Fibroblast of lung (primary cell): ENCODE data around the gene P2RY1. TPM values are rescaled to one million over a fixed set of nuclear protein-coding genes. Genes with fewer than 3 reads are reported as not detected.
"Not testable (repeated sequence)": the region's sequence is repeated elsewhere in the genome, so short reads cannot be mapped to it uniquely, and the experiment has no call there.

Source experiments
- DNase-seq, 2 donors: peaks; one replicate each; pipeline versions ENCODE4 v3.0.0 to v3.0.0-alpha.2; 2010; ENCODE audit warnings: low read depth in 2 of 2
- H2AFZ ChIP-seq: 2 replicates; pipeline ENCODE4 v1.5.1; 2012; ENCODE audit warnings: low read length, control low read depth, inconsistent platforms
- H3K27ac ChIP-seq: 2 replicates; pipeline ENCODE4 v1.5.1; 2011; ENCODE audit warnings: low read length, control low read depth; ENCODE audit not compliant: insufficient read depth
- H3K27me3 ChIP-seq: 2 replicates; pipeline ENCODE4 v1.5.1; 2011; ENCODE audit warnings: mild to moderate bottlenecking, low read length; ENCODE audit not compliant: control insufficient read depth, insufficient read depth
- H3K36me3 ChIP-seq: 2 replicates; pipeline ENCODE4 v1.5.1; 2011; ENCODE audit warnings: low read length; ENCODE audit not compliant: control insufficient read depth, insufficient read depth
- H3K4me1 ChIP-seq: 2 replicates; pipeline ENCODE4 v1.5.1; 2011; ENCODE audit warnings: low read length; ENCODE audit not compliant: control insufficient read depth, insufficient read depth; ENCODE audit errors: extremely low read depth
- H3K4me2 ChIP-seq: 2 replicates; pipeline ENCODE4 v1.5.1; 2011; ENCODE audit warnings: low read length, control low read depth; ENCODE audit not compliant: insufficient read depth; ENCODE audit errors: extremely low read depth
- H3K4me3 ChIP-seq, 4 experiments: fragments of 200-600 bp in 1 of 4; sonication (generic) in 1 of 4; replicated peaks in 1 of 4; 2 replicates each; pipeline ENCODE4 v1.5.1; 2011 to 2016; ENCODE audit warnings: low read length in 4 of 4, low read depth in 3 of 4, mild to moderate bottlenecking in 3 of 4, control low read depth in 2 of 4, inconsistent platforms in 1 of 4, mixed read lengths in 1 of 4; ENCODE audit not compliant: insufficient read depth in 1 of 4; ENCODE audit errors: control extremely low read depth in 1 of 4
- H3K79me2 ChIP-seq: 2 replicates; pipeline ENCODE4 v1.5.1; 2012; ENCODE audit warnings: mild to moderate bottlenecking, low read length, inconsistent platforms; ENCODE audit not compliant: control insufficient read depth, insufficient read depth
- H3K9ac ChIP-seq: 2 replicates; pipeline ENCODE4 v1.5.1; 2011; ENCODE audit warnings: mild to moderate bottlenecking, low read length, control low read depth; ENCODE audit not compliant: insufficient read depth
- H3K9me3 ChIP-seq: 2 replicates; pipeline ENCODE4 v1.5.1; 2012; ENCODE audit warnings: low read depth, low read length; ENCODE audit not compliant: control insufficient read depth, insufficient read depth
- H4K20me1 ChIP-seq: 2 replicates; pipeline ENCODE4 v1.5.1; 2011; ENCODE audit warnings: low read length; ENCODE audit not compliant: control insufficient read depth, insufficient read depth; ENCODE audit errors: extremely low read depth
- CTCF ChIP-seq, 2 donors: IDR thresholded peaks in 1 of 2; conservative IDR thresholded peaks in 1 of 2; 1 replicate in 1 of 2; 2 replicates in 1 of 2; pipeline ENCODE4 v1.5.1; 2011 to 2012; ENCODE audit warnings: low read length in 2 of 2, control low read depth in 1 of 2, inconsistent platforms in 1 of 2, low read depth in 1 of 2, mild to moderate bottlenecking in 1 of 2
- EZH2 ChIP-seq: IDR thresholded peaks from 2 replicates; pipeline ENCODE4 v1.5.1; 2012; ENCODE audit warnings: low read length, control low read depth, mild to moderate bottlenecking; ENCODE audit errors: missing control alignments
- polyA plus RNA-seq, 2 donors: library from polyadenylated mRNA; depleted of rRNA in 1 of 2; stranded (reverse) in 1 of 2; unstranded in 1 of 2; fragments of >200 nt; gene quantifications; 2 replicates each; pipeline ENCODE4 v1.2.1, GENCODE V29; 2011 to 2012; ENCODE audit warnings: missing spikeins in 1 of 2
- total RNA-seq: library from RNA; depleted of rRNA; stranded (reverse); fragments of >200 nt; gene quantifications from 2 replicates; pipeline ENCODE4 v1.2.1, GENCODE V29; 2014

P2RY1 gene
- total and polyA plus RNA-seq, 2 donors (not counting 1 experiment from before 2014, with no cell fraction given) = 0.62 to 7.6 TPM

GRCh38 chr3:152860736-152861135 is 25.8 kb downstream of the P2RY1 start:
- Histone ChIP-seq H2AFZ (no peak overlapping the region), H3K4me2 (no peak overlapping the region), H3K79me2 (no peaks in the 10 kb centered on the region), H3K27ac (no peak overlapping the region), H3K4me1 (no peaks in the 10 kb centered on the region), H3K27me3 (no peaks in the 10 kb centered on the region), H3K9ac (no peak overlapping the region), H3K36me3 (no peaks in the 10 kb centered on the region), H3K4me3 (no peak overlapping the region), H3K9me3 (no peaks in the 10 kb centered on the region), H4K20me1 (no peaks in the 10 kb centered on the region)
- DNase-seq = no peak
- no peak for TF ChIP-seq CTCF (conservative IDR thresholded peaks at IDR 0.05 in 1 of 2, IDR thresholded peaks at IDR 0.05 in 1 of 2; ENCODE audit: low read depth in 1 of 2, low read length in 2 of 2)
- no peak for TF ChIP-seq EZH2

- Histone ChIP-seq H4K20me1 (no peaks in the 10 kb centered on the region), H3K4me2 (no peak overlapping the region), H3K4me1 (no peaks in the 10 kb centered on the region), H3K9ac (no peak overlapping the region), H3K36me3 (no peaks in the 10 kb centered on the region), H3K4me3 (no peak overlapping the region), H3K27me3 (no peaks in the 10 kb centered on the region), H3K9me3 (no peaks in the 10 kb centered on the region), H3K27ac (no peak overlapping the region), H3K79me2 (no peaks in the 10 kb centered on the region), H2AFZ (no peak overlapping the region)
- TF ChIP-seq EZH2 (no peak), CTCF (conservative IDR thresholded peaks at IDR 0.05 in 1 of 2, IDR thresholded peaks at IDR 0.05 in 1 of 2; ENCODE audit: low read depth in 1 of 2, low read length in 2 of 2) (no peak)
- no peak for DNase-seq
These were observed 30.8 kb downstream of the P2RY1 start for GRCh38 chr3:152865668-152866245.

DNA sequence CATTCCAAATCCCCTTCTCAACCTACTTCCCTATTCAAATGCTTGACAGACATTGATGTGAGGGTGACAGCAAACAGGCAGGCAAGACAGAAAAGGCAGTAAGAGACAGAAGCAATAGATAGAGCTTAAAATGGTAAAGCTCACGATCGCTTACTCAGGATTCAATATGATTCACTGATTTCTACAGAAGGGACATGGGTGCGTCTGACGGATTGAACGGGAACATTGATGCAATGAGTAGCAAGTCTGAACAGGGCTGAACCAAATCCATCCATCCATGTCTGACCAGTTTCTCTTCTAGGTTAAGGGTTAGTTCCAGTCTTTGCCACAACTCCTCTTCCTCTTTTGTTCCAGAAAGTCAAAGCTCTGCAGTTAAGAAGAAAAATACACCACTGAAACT is 35.1 kb downstream of the P2RY1 start:
- Histone ChIP-seq H3K9ac (no peak overlapping the region), H4K20me1 (no peaks in the 10 kb centered on the region), H3K9me3 (no peaks in the 10 kb centered on the region), H3K27me3 (no peaks in the 10 kb centered on the region), H2AFZ (no peak overlapping the region), H3K27ac (no peak overlapping the region), H3K4me2 (no peak overlapping the region), H3K4me3 (no peak overlapping the region), H3K36me3 (no peaks in the 10 kb centered on the region), H3K79me2 (no peaks in the 10 kb centered on the region), H3K4me1 (no peaks in the 10 kb centered on the region)
- no peak for DNase-seq
- TF ChIP-seq CTCF (conservative IDR thresholded peaks at IDR 0.05 in 1 of 2, IDR thresholded peaks at IDR 0.05 in 1 of 2; ENCODE audit: low read depth in 1 of 2, low read length in 2 of 2) = no peak
- TF ChIP-seq EZH2 = no peak

GRCh38 chr3:152873314-152873713 is 38.4 kb downstream of the P2RY1 start:
- H4K20me1 ChIP-seq, H3K36me3 ChIP-seq, H3K79me2 ChIP-seq: not testable (repeated sequence)

More at GRCh38 chr3:152873314-152873713, 38.4 kb downstream of the P2RY1 start:
- H3K27ac ChIP-seq, H3K4me2 ChIP-seq, H3K27me3 ChIP-seq, H3K9ac ChIP-seq, H3K4me3 ChIP-seq, H2AFZ ChIP-seq, H3K4me1 ChIP-seq, DNase-seq, H3K9me3 ChIP-seq: not testable (repeated sequence)
